Activated CD4-positive, alpha-beta T cell treated with anti-CD3 and anti-CD28 coated beads, Interleukin-2, amount 10 ng/mL, durations not matched to agents 7 days and 5 days (primary cell): ENCODE results near the gene SLMAP. TPM values are rescaled to one million over a fixed set of nuclear protein-coding genes. Genes with fewer than 3 reads are reported as not detected.

Experiments
- CTCF ChIA-PET: fragments of 350-600 bp; sonication (Branson Sonifier 250); formaldehyde crosslinking; loops from one replicate; lab custom pipeline; 2021; ENCODE audit warnings: antibody characterized with exemption; lab: Charles Lee
- POLR2A ChIA-PET: fragments of 350-600 bp; sonication (Branson Sonifier 250); formaldehyde crosslinking; loops from one replicate; lab custom pipeline; 2021; ENCODE audit warnings: antibody characterized with exemption; lab: Charles Lee
- DNase-seq: peaks from one replicate; pipeline ENCODE4 v3.0.0-alpha.2; 2020
- H3K27ac Mint-ChIP-seq: one replicate; pipeline ENCODE4 v1.8.0; 2021; ENCODE audit warnings: mild to moderate bottlenecking, moderate library complexity, mixed read lengths
- H3K27me3 Mint-ChIP-seq: one replicate; pipeline ENCODE4 v1.8.0; 2021; ENCODE audit warnings: mixed read lengths
- H3K36me3 Mint-ChIP-seq: one replicate; pipeline ENCODE4 v1.8.0; 2021; ENCODE audit warnings: low read depth, mixed read lengths
- H3K4me1 Mint-ChIP-seq: one replicate; pipeline ENCODE4 v1.8.0; 2021; ENCODE audit warnings: mixed read lengths
- H3K4me3 Mint-ChIP-seq: one replicate; pipeline ENCODE4 v1.8.0; 2021; ENCODE audit warnings: mild to moderate bottlenecking, moderate library complexity, mixed read lengths
- H3K9me3 Mint-ChIP-seq: one replicate; pipeline ENCODE4 v1.8.0; 2021; ENCODE audit warnings: mixed read lengths
- total RNA-seq, 2 experiments: library from RNA; stranded (reverse); gene quantifications; one replicate each; pipeline ENCODE4 v1.2.3, GENCODE V29; 2021

The SLMAP gene
- total RNA-seq, 2 experiments from 2014 or later, result 47.2 to 51.2 TPM

DNA sequence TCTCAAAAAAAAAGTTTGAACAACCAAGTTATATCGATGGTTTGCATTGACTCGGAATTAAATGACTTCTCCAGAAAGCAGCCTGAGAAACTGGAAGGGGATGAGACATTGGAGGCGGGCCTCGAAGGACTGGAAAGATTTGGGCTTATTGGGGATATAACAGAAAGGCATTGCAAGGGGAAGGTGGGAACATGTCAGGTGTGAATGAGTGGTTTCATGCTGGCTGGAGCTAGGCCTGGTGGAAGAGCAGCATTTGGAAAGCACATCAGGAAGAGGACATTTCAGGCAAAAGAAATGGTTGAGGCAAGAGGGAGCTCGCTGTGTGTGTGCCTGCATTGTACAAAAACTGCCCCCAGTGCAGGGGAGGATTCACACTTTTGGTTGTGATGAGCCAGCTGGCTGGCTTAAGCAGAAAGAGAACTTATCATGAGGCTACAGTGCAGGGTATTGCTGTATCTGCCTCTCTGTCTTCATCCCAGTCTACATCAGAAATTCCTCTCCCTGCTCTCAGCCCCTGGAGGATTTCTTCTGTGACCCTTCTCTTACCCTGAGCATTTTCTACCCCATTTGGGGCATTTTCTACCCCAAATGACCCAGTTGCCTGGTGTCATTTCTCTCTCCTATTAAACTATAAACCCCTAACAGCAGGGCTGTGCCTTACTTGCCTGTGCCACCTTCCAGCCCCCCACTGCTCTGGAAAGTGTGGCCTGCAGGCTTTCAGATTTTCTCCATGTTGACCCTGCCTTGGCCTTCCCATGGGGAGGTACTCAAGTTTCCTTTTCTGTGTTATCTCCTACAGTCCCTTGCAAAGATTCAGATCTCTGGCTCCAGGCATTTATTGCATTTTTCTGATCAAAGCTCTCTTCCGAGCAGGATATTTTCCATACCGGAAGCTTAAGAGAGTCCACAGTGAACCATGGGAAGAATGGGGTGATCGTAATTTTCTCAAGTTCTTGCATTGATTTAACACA is 187.7 kb downstream of the SLMAP start:
- DNase-seq, result no peak
- Mint-ChIP-seq H3K4me1 (no peaks in the 10 kb centered on the region), H3K36me3 (peaks cover 2% of the 10 kb centered on the region), H3K27ac (no peak overlapping the region), H3K9me3 (peaks cover 2% of the 10 kb centered on the region), H3K4me3 (no peak overlapping the region), H3K27me3 (peaks cover 2% of the 10 kb centered on the region)
- ChIA-PET POLR2A (no interaction called here), CTCF (interaction anchor here (0.9 kb wide), 1 partner anchor 64 kb away, joined by 3 read pairs; no protein-coding TSS in a partner anchor)

- H3K27ac Mint-ChIP-seq, result no peak overlapping the region
- ChIA-PET CTCF (no interaction called here), POLR2A (no interaction called here)
- H3K4me3 Mint-ChIP-seq, result no peak overlapping the region
- H3K27me3 Mint-ChIP-seq, result peaks cover 2% of the 10 kb centered on the region
- DNase-seq, result no peak
- no peaks in the 10 kb centered on the region for H3K4me1 Mint-ChIP-seq
- no peaks in the 10 kb centered on the region for H3K9me3 Mint-ChIP-seq
- no peaks in the 10 kb centered on the region for H3K36me3 Mint-ChIP-seq
Measured at GRCh38 chr3:57946970-57947381, 190.9 kb downstream of the SLMAP start.

DNA sequence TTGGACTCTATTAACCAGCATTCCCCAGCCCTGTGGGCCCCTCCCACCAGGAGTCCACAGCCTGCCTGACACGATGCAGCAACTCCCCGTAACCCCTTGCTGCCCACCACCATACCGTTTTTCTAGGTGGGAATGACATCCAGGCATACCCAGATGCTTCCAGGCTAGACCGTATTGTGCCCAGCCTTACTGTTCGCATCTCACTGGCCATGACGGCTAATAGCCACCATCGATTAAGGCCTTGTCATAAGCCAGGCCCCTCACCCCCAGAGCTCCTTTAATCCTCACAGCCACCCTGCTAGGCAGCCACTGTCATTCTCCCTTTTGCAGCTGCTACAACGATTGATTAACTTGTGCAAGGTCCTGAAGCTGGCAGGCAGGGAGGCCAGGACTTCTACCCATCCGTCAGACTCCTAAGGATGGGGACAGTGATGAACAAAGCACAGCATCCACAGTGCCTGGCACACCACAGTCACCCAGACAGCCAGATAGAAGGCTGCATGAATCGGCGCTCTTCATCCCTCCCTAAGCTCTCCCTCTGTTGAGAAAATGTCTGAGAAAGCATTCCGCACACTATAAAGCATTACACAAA is 192.1 kb downstream of the SLMAP start:
- CTCF ChIA-PET, result interaction anchor here (0.5 to 1.0 kb wide), 2 partner anchors 11 to 12 kb away, joined by 3 read pairs; no protein-coding TSS in a partner anchor
- H3K27me3 Mint-ChIP-seq, result peaks cover 2% of the 10 kb centered on the region
- H3K4me3 Mint-ChIP-seq, result no peak overlapping the region
- H3K36me3 Mint-ChIP-seq, result no peaks in the 10 kb centered on the region
- H3K9me3 Mint-ChIP-seq, result no peaks in the 10 kb centered on the region
- no peak for DNase-seq
- H3K4me1 Mint-ChIP-seq, result no peaks in the 10 kb centered on the region
- POLR2A ChIA-PET, result no interaction called here
- H3K27ac Mint-ChIP-seq, result no peak overlapping the region

GRCh38 chr3:57948781-57949242 is 192.7 kb downstream of the SLMAP start:
- no peaks in the 10 kb centered on the region for H3K27me3 Mint-ChIP-seq
- no peaks in the 10 kb centered on the region for H3K4me1 Mint-ChIP-seq
- no peak for DNase-seq
- no peaks in the 10 kb centered on the region for H3K9me3 Mint-ChIP-seq
- H3K27ac Mint-ChIP-seq, result no peak overlapping the region
- POLR2A ChIA-PET, result no interaction called here
- no peaks in the 10 kb centered on the region for H3K36me3 Mint-ChIP-seq
- CTCF ChIA-PET, result interaction anchor here (1.0 to 1.7 kb wide), 2 partner anchors 10 to 14 kb away, joined by 3 read pairs; no protein-coding TSS in a partner anchor
- no peak overlapping the region for H3K4me3 Mint-ChIP-seq

GRCh38 chr3:57949344-57949743 is 193.2 kb downstream of the SLMAP start:
- Mint-ChIP-seq H3K4me1 (no peaks in the 10 kb centered on the region), H3K4me3 (no peak overlapping the region), H3K27ac (no peak overlapping the region), H3K9me3 (no peaks in the 10 kb centered on the region), H3K27me3 (no peaks in the 10 kb centered on the region), H3K36me3 (no peaks in the 10 kb centered on the region)
- CTCF ChIA-PET, result interaction anchor here (0.6 to 1.7 kb wide), 2 partner anchors 13 to 252 kb away, joined by 3 to 4 read pairs; no protein-coding TSS in a partner anchor
- DNase-seq, result no peak
- POLR2A ChIA-PET, result no interaction called here

GRCh38 chr3:57949785-57950615 is 193.9 kb downstream of the SLMAP start:
- no peak for DNase-seq
- CTCF ChIA-PET, result interaction anchor here (0.6 to 1.7 kb wide), 3 partner anchors 11 to 252 kb away, joined by 3 to 6 read pairs (median 4); no protein-coding TSS in a partner anchor
- Mint-ChIP-seq H3K4me3 (no peak overlapping the region), H3K4me1 (no peaks in the 10 kb centered on the region), H3K9me3 (no peaks in the 10 kb centered on the region), H3K27ac (no peak overlapping the region), H3K27me3 (no peaks in the 10 kb centered on the region), H3K36me3 (no peaks in the 10 kb centered on the region)
- POLR2A ChIA-PET, result no interaction called here

DNA sequence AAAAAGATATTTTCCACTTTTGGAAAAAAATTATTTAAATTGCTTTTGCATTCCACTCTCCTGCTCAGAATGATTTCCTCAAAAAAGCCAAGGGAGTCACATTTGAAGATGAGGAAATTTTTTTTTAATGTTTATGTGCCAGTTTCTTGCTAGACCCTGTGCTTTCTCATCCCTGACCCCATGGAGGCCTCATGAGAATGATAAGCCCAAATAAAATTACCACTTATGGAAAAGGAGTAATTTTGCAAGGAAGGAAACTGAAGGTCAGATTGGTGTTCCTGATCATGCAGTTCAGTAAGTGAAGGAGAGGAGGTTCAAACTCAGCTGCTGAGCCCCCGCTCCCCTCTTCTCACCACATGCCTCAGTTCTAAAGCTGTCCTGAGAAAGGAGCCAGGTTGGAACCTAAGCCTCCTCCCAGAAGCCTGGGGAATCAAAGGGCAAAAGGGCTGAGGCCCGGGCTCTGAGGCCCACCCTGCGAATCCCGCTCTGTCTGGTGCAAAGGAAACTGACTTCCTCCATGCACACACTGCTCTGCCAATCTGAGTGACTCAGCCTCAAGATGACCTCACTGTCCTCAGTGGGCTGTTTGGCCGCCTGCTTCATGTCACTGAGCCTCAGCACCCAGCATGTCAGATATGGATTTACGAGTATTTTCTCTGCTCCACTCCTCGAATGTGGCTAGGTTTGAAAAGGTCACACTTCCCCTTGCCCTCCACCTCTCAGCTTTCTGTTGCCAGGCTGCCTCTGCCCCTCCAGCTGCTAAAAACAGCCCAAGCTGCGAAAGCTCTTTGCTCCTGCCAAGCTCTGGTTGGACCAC is 195.2 kb downstream of the SLMAP start:
- Mint-ChIP-seq H3K27me3 (no peaks in the 10 kb centered on the region), H3K27ac (no peak overlapping the region), H3K9me3 (no peaks in the 10 kb centered on the region), H3K4me1 (peaks cover 2% of the 10 kb centered on the region), H3K4me3 (no peak overlapping the region), H3K36me3 (no peaks in the 10 kb centered on the region)
- DNase-seq, result no peak
- ChIA-PET CTCF (interaction anchor here (0.7 to 1.5 kb wide), 2 partner anchors 11 to 12 kb away, joined by 3 to 6 read pairs; no protein-coding TSS in a partner anchor), POLR2A (no interaction called here)

GRCh38 chr3:57952208-57952631 is 196.1 kb downstream of the SLMAP start:
- no peak for DNase-seq
- Mint-ChIP-seq H3K27ac (no peak overlapping the region), H3K4me1 (peaks cover 2% of the 10 kb centered on the region), H3K4me3 (no peak overlapping the region), H3K9me3 (no peaks in the 10 kb centered on the region), H3K27me3 (no peaks in the 10 kb centered on the region), H3K36me3 (no peaks in the 10 kb centered on the region)
- POLR2A ChIA-PET, result no interaction called here
- CTCF ChIA-PET, result interaction anchor here (0.7 to 1.2 kb wide), 2 partner anchors 12 to 17 kb away, joined by 3 read pairs; no protein-coding TSS in a partner anchor

DNA sequence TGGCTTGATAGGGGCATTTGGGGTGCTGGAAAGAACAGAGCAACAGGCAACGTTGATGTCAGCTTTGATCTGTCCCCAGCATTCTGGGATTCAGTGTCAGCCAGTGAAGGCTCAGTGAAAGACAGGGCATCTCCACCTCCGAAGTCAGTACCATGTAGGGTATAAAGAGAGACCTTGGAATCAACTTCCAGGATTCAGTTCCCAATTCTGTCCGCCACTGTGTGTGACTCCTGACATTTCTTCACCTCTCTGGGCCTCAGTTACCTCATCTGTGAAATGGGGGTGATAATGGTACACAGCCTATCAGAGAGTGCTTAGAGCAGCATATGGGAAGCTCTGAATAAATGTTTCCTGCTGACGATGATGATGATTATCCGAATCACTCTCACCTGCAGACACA is 196.5 kb downstream of the SLMAP start:
- POLR2A ChIA-PET, result no interaction called here
- no peak for DNase-seq
- Mint-ChIP-seq H3K4me1 (peaks cover 2% of the 10 kb centered on the region), H3K4me3 (no peak overlapping the region), H3K27me3 (no peaks in the 10 kb centered on the region), H3K9me3 (no peaks in the 10 kb centered on the region), H3K36me3 (no peaks in the 10 kb centered on the region), H3K27ac (no peak overlapping the region)
- CTCF ChIA-PET, result interaction anchor here (0.6 to 1.2 kb wide), 3 partner anchors 18 to 1065 kb away, joined by 3 to 5 read pairs (median 3); no protein-coding TSS in a partner anchor

DNA sequence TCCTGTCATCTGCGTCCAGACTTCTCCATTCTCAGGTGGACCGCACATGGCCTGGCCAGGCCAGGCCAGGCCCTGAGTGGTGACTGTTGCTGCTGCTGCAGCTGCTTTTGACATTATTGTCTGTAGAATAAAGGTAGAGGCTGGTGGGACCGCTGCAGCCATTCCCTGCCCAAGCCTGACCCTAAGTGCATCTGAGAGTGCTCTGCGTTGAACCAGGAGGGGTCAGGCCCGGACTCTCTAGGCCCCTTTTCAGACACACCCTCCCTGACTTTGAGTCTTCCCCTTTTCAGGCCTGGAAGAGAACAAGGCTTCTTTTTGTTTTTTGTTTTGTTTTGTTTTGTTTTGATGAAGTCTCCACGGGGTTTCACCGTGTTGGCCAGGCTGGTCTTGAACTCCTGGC is 197.5 kb downstream of the SLMAP start:
- CTCF ChIA-PET, result no interaction called here
- Mint-ChIP-seq H3K4me1 (peaks cover 5% of the 10 kb centered on the region), H3K27ac (no peak overlapping the region)

DNA sequence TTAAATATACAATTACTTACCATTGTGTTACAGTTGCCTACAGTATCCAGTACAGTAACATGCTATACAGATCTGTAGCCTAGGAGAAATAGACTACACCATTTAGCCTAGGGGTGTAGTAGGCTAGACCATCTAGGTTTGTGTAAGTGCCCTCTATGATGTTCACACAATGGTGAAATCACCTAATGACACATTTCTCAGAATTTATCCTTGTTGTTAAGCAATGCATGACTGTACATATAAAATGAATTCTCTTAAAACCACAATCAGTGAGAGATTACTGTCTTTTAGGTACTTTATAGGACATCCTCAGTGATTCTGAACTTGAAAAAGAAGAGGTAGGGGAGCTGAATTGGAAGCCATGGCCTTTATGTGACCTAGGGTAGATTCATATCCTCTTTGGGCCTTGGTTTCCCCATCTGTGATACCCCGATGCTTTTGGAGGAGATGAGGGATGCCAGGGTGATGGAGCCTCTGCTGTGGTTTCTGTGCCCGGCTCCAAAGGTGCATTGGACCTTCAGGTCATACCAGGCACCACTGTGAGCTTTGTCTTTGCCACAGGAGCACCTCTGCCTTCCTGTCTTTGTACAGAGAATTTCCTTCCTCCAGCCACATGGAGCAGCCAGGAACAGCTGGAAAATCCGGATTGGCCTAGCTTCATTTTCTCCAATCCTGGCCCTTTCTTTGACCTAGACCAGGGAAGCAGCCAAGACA is 200.2 kb downstream of the SLMAP start:
- no peak overlapping the region for H3K27ac Mint-ChIP-seq
- DNase-seq, result no peak
- no peak overlapping the region for H3K4me3 Mint-ChIP-seq
- H3K4me1 Mint-ChIP-seq, result peaks cover 10% of the 10 kb centered on the region
- H3K36me3 Mint-ChIP-seq, result no peaks in the 10 kb centered on the region
- ChIA-PET POLR2A (no interaction called here), CTCF (interaction anchor here (0.6 to 1.8 kb wide), 2 partner anchors 17 to 398 kb away, joined by 3 to 4 read pairs; no protein-coding TSS in a partner anchor)
- no peaks in the 10 kb centered on the region for H3K9me3 Mint-ChIP-seq
- no peaks in the 10 kb centered on the region for H3K27me3 Mint-ChIP-seq

More for the DNA sequence above, 197.5 kb downstream of the SLMAP start:
- Mint-ChIP-seq H3K27me3 (no peaks in the 10 kb centered on the region), H3K36me3 (no peaks in the 10 kb centered on the region), H3K4me3 (no peak overlapping the region), H3K9me3 (no peaks in the 10 kb centered on the region)
- POLR2A ChIA-PET, result no interaction called here
- DNase-seq, result no peak
